ENCODE results near the gene NPFFR1.

Gene NPFFR1

DNA sequence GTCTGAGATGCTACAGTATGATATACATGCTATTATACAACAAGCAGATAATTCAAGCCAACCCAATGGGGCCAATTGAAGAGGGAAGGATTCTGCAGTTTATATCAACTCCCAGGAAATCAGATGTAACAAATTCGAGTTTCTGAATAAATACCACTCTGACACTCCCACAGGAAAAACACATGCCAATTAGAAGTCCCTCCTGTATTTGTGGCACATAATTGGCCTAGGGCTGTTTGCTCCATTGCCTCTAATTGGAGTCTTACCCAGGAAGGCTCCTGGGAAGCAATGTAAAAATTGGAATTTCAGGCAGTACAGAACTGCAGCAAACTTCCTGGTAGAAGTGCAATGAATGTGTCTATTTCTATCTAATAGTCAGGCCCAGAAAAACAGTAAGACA lies 55.3 kb downstream of the NPFFR1 start:
- in situ Hi-C loops (cut with HindIII; ENCODE audit: low sequenced_read_pairs), result loop anchor here (10.0 kb wide), 1 partner anchor 106 kb away; no protein-coding TSS in a partner anchor

GRCh38 chr10:70227548-70228320 lies 56.1 kb downstream of the NPFFR1 start:
- in situ Hi-C loops (cut with HindIII; ENCODE audit: low sequenced_read_pairs), result loop anchor here (10.0 kb wide), 1 partner anchor 107 kb away; no protein-coding TSS in a partner anchor

DNA sequence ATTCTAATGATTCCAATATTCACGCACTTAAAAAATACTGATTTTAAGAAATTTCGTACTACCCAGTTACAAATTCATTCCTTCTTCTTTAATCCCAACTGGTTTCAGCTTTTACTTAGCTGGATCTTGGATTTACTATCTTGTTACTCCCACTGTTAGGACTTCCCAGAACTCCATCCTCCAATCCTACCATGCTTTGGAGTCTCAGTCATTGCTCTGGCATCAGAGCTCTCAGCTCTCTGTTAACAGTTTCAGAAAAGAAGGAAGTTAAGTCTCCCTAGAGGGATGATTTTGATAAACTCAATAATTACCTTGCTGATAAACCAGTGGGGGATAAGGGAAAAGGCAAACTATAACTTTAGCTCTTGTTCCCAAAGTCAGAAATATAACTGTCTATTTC lies 60.1 kb downstream of the NPFFR1 start:
- in situ Hi-C loops (cut with HindIII; ENCODE audit: low sequenced_read_pairs), result loop anchor here (10.0 kb wide), 1 partner anchor 111 kb away; no protein-coding TSS in a partner anchor

GRCh38 chr10:70222811-70223447 lies 60.9 kb downstream of the NPFFR1 start:
- in situ Hi-C loops (cut with HindIII; ENCODE audit: low sequenced_read_pairs), result loop anchor here (10.0 kb wide), 1 partner anchor 112 kb away; no protein-coding TSS in a partner anchor

DNA sequence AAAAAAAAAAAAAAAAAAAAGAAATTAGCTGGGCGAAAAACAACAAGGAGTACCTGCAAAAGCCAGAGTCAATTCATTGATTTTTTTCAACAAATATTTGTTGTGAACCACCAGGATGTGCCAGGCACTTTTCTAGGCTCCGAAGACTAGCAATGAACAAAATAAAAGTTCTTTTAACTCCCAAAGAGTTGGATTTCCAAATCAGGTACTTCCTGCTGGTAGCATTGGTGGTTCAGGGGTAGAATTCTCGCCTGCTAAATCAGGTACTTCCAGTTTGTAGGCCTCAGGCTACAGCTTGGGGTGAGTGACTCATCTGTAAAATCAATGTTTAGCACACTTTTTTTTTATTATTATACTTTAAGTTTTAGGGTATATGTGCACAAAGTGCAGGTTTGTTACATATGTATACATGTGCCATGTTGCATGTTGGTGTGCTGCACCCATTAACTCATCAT lies 61.4 kb downstream of the NPFFR1 start:
- in situ Hi-C loops (cut with HindIII; ENCODE audit: low sequenced_read_pairs), result loop anchor here (10.0 kb wide), 1 partner anchor 112 kb away; no protein-coding TSS in a partner anchor

GRCh38 chr10:70221030-70221429 lies 62.8 kb downstream of the NPFFR1 start:
- in situ Hi-C loops (cut with HindIII; ENCODE audit: low sequenced_read_pairs), result loop anchor here (10.0 kb wide), 1 partner anchor 114 kb away; no protein-coding TSS in a partner anchor

DNA sequence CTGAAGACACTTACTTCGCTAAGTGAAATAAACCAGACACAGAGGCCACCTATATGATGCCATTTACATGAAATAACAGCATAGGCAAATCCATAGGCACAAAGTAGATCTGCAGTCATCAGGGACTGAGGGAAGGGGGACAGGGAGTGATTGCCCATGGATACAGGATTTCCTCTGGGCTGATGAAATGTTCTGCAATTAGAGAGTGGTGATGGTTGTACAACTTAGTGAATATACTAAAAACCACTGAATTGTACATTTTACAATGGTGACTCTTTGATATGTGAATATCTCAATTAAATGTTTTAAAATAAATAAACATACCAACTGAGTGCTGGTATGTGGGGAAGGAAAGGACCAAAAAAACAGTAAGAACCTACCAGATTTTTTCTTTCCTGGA lies 70.9 kb downstream of the NPFFR1 start:
- in situ Hi-C loops (cut with HindIII; ENCODE audit: low sequenced_read_pairs), result no loop called here

- in situ Hi-C loops (cut with HindIII; ENCODE audit: low sequenced_read_pairs), result no loop called here
Measured at GRCh38 chr10:70212277-70212676, 71.5 kb downstream of the NPFFR1 start.

- in situ Hi-C loops (cut with HindIII; ENCODE audit: low sequenced_read_pairs), result no loop called here
Measured at GRCh38 chr10:70206762-70207161, 77.0 kb downstream of the NPFFR1 start.

- in situ Hi-C loops (cut with HindIII; ENCODE audit: low sequenced_read_pairs), result no loop called here
Measured at GRCh38 chr10:70201105-70201504, 82.7 kb downstream of the NPFFR1 start.

- in situ Hi-C loops (cut with HindIII; ENCODE audit: low sequenced_read_pairs), result no loop called here
Measured at GRCh38 chr10:70198696-70199466, 84.9 kb downstream of the NPFFR1 start.
